Stimulated activated CD4-positive, alpha-beta T cell treated with anti-CD3 and anti-CD28 coated beads, Interleukin-15, amount 100 ng/mL, for 48 hours (primary cell): ENCODE measurements around the gene CYB5R4.
"Not testable (repeated sequence)": the region's sequence is repeated elsewhere in the genome, so short reads cannot be mapped to it uniquely, and the experiment has no call there.

Source experiments
- DNase-seq, 2 donors: peaks; one replicate each; pipeline ENCODE4 v3.0.0-alpha.2; 2020; ENCODE audit warnings: low read depth in 2 of 2

Gene CYB5R4

GRCh38 chr6:83862776-83863471 lies 3.4 kb downstream of the CYB5R4 start:
- no peak for DNase-seq

- no peak for DNase-seq
These were observed 7.6 kb downstream of the CYB5R4 start for GRCh38 chr6:83867043-83867442.

GRCh38 chr6:83867527-83868161 lies 8.2 kb downstream of the CYB5R4 start:
- peak in 1 of 2 donors; percentile 10 for DNase-seq

GRCh38 chr6:83868639-83869038 lies 9.2 kb downstream of the CYB5R4 start:
- no peak for DNase-seq

- DNase-seq = no peak
These were observed 11.2 kb downstream of the CYB5R4 start for GRCh38 chr6:83870649-83871048.

GRCh38 chr6:83872386-83873118 lies 13.1 kb downstream of the CYB5R4 start:
- no peak for DNase-seq

- DNase-seq = no peak
These were observed 14.4 kb downstream of the CYB5R4 start for GRCh38 chr6:83873869-83874268.

GRCh38 chr6:83875843-83876242 lies 16.4 kb downstream of the CYB5R4 start:
- DNase-seq = no peak

GRCh38 chr6:83878902-83879644 lies 19.6 kb downstream of the CYB5R4 start:
- DNase-seq = no peak

GRCh38 chr6:83879746-83880145 lies 20.3 kb downstream of the CYB5R4 start:
- DNase-seq = no peak

- DNase-seq = no peak
These were observed 23.8 kb downstream of the CYB5R4 start for GRCh38 chr6:83883240-83883639.

GRCh38 chr6:83884523-83884922 lies 25.0 kb downstream of the CYB5R4 start:
- DNase-seq = no peak

- no peak for DNase-seq
These were observed 26.5 kb downstream of the CYB5R4 start for GRCh38 chr6:83885984-83886383.

GRCh38 chr6:83889621-83890020 lies 30.1 kb downstream of the CYB5R4 start:
- DNase-seq = no peak

- DNase-seq = no peak
These were observed 31.0 kb downstream of the CYB5R4 start for GRCh38 chr6:83890520-83890919.

GRCh38 chr6:83891586-83891985 lies 32.1 kb downstream of the CYB5R4 start:
- DNase-seq = no peak

GRCh38 chr6:83893024-83893423 lies 33.5 kb downstream of the CYB5R4 start:
- DNase-seq = no peak

GRCh38 chr6:83897094-83897493 lies 37.6 kb downstream of the CYB5R4 start:
- not testable (repeated sequence) for DNase-seq

- DNase-seq = no peak
These were observed 42.1 kb downstream of the CYB5R4 start for GRCh38 chr6:83901624-83902023.

- DNase-seq = no peak
These were observed 44.9 kb downstream of the CYB5R4 start for GRCh38 chr6:83904395-83904794.

- no peak for DNase-seq
These were observed 46.2 kb downstream of the CYB5R4 start for GRCh38 chr6:83905648-83906047.
